ENCODE data around the gene KCNH1. TPM values are rescaled to one million over a fixed set of nuclear protein-coding genes. Genes with fewer than 3 reads are reported as not detected.

The KCNH1 gene
- total and polyA plus RNA-seq, 9 of the 15 experiments (the other 6 are each of a cell fraction or from before 2014, with no cell fraction given): not detected

- TF ChIP-seq AFF1 (IDR thresholded peaks at IDR 0.05; ENCODE audit: low read depth in 1 of 2, partially characterized antibody in 2 of 2) (no peak), TFAP4 (CRISPR knock-in tag; IDR thresholded peaks at IDR 0.05; ENCODE audit: borderline replicate concordance) (no peak)
Observed at GRCh38 chr1:210905365-210905904, 228.5 kb downstream of the KCNH1 start (continued).

GRCh38 chr1:210901981-210902770 lies 231.8 kb downstream of the KCNH1 start:
- no peak for ATAC-seq
- in situ Hi-C loops (cut with MboI): no loop called here
- Histone ChIP-seq H3K27me3 (ENCODE audit: control insufficient read depth in 2 of 2, insufficient read depth in 2 of 2, low read length in 2 of 2) (no peaks in the 10 kb centered on the region), H3K79me2 (ENCODE audit: control insufficient read depth, insufficient read depth, low read length) (no peaks in the 10 kb centered on the region), H3K4me3 (no peak overlapping the region), H4K20me1 (replicated peaks; ENCODE audit: control insufficient read depth, insufficient read depth, low read length) (no peaks in the 10 kb centered on the region), H3K9me1 (ENCODE audit: control insufficient read depth, insufficient read depth, low read length) (no peaks in the 10 kb centered on the region), H3K9ac (ENCODE audit: insufficient read depth in 1 of 2, low read depth in 2 of 2, low read length in 2 of 2) (no peak overlapping the region), H2AFZ (ENCODE audit: low read depth, low read length) (no peak overlapping the region), H3K36me3 (ENCODE audit: control insufficient read depth, insufficient read depth, low read length) (no peaks in the 10 kb centered on the region), H3K4me2 (ENCODE audit: insufficient read depth, low read length) (no peak overlapping the region), H3K9me3 (replicated peaks; ENCODE audit: control insufficient read depth, insufficient read depth, low read depth, low read length) (no peaks in the 10 kb centered on the region), H3K27ac (ENCODE audit: extremely low read depth, low read depth, low read length) (no peak overlapping the region), H3K4me1 (replicated peaks in 1 of 2; ENCODE audit: control insufficient read depth in 2 of 2, insufficient read depth in 2 of 2, low read length in 2 of 2) (peaks cover 0 to 3% of the 10 kb centered on the region in 2 experiments; a peak in 1 of 5 replicates)
- BruUV-seq (replicated peaks): no TSS peak
- intact Hi-C loops (cut with micrococcal nuclease): no loop called here
- FAIRE-seq: no peak
- DNase-seq (ENCODE audit: extremely low read depth in 1 of 4, low spot score in 3 of 4): no peak
- TF ChIP-seq XRCC4 (IDR thresholded peaks at IDR 0.05; ENCODE audit: extremely low read depth, insufficient read depth, insufficient read length) (no peak), POLR2B (IDR thresholded peaks at IDR 0.05; ENCODE audit: low read depth, partially characterized antibody) (no peak), NR2C1 (IDR thresholded peaks at IDR 0.05) (no peak), NR2C1 (tag; IDR thresholded peaks at IDR 0.05) (no peak), PPARD (CRISPR knock-in tag; IDR thresholded peaks at IDR 0.05) (no peak), ZNF444 (CRISPR knock-in tag; IDR thresholded peaks at IDR 0.05) (no peak), NFIC (IDR thresholded peaks at IDR 0.05) (no peak)
- CTCF ChIA-PET (ENCODE audit: low intra/inter-chr PET ratio): no interaction called here
- POLR2A ChIA-PET: no interaction called here
- 4% methylated on average over 8 of the region's 8 CpGs for WGBS (ENCODE audit: insufficient coverage, low coverage, missing lambda C conversion rate)
